HL-60 (cell line): Measurements from ENCODE around the gene ANKRD33.

ENCODE experiments used
- DNase-seq, 2 experiments: peaks; one replicate each; pipeline ENCODE4 v3.0.0-alpha.2; 2010 to 2020; ENCODE audit warnings: low read depth in 1 of 2, low spot score in 1 of 2
- H3K27ac ChIP-seq: fragments of 250-450 bp; sonication (Bioruptor Pico); replicated peaks from 2 replicates; pipeline ENCODE4 v1.5.1; 2020; ENCODE audit warnings: mild to moderate bottlenecking, moderate library complexity
- H3K27me3 ChIP-seq: fragments of 250-450 bp; sonication (Bioruptor Pico); 2 replicates; pipeline ENCODE4 v1.5.1; 2021; ENCODE audit warnings: mild to moderate bottlenecking, moderate library complexity; ENCODE audit not compliant: insufficient read depth, poor library complexity, severe bottlenecking
- H3K4me3 ChIP-seq: replicated peaks from 2 replicates; pipeline ENCODE4 v1.5.1; 2011; ENCODE audit warnings: mild to moderate bottlenecking, control low read depth, low read length; ENCODE audit not compliant: insufficient read depth
- GABPA ChIP-seq: IDR thresholded peaks from 2 replicates; pipeline ENCODE4 v1.6.1; 2012; ENCODE audit warnings: low read depth
- POLR2AphosphoS5 ChIP-seq: IDR thresholded peaks from 2 replicates; pipeline ENCODE4 v1.6.1; 2012; ENCODE audit warnings: low read depth
- SPI1 ChIP-seq: IDR thresholded peaks from 2 replicates; pipeline ENCODE4 v1.6.1; 2012; ENCODE audit warnings: low read depth, mild to moderate bottlenecking, borderline replicate concordance
- TF ChIP-seq, protein P1 (sequence below): IDR thresholded peaks from one replicate; pipeline ENCODE4 v1.5.1; 2011; ENCODE audit warnings: low read length, control low read depth, inconsistent platforms; ENCODE audit not compliant: insufficient read depth
- TF ChIP-seq, protein P2 (sequence below): IDR thresholded peaks from 2 replicates; pipeline ENCODE4 v1.6.1; 2012; ENCODE audit warnings: low read depth; ENCODE audit not compliant: insufficient replicate concordance

ANKRD33 gene

GRCh38 chr12:51921017-51921725, 33.3 kb downstream of the ANKRD33 start:
- no peak for DNase-seq
- no peak overlapping the region for H3K27ac ChIP-seq
- H3K4me3 ChIP-seq: no peak overlapping the region
- H3K27me3 ChIP-seq: no peaks in the 10 kb centered on the region
- TF ChIP-seq POLR2AphosphoS5 (no peak), GABPA (no peak), SPI1 (no peak)
- TF ChIP-seq, protein P1, sequence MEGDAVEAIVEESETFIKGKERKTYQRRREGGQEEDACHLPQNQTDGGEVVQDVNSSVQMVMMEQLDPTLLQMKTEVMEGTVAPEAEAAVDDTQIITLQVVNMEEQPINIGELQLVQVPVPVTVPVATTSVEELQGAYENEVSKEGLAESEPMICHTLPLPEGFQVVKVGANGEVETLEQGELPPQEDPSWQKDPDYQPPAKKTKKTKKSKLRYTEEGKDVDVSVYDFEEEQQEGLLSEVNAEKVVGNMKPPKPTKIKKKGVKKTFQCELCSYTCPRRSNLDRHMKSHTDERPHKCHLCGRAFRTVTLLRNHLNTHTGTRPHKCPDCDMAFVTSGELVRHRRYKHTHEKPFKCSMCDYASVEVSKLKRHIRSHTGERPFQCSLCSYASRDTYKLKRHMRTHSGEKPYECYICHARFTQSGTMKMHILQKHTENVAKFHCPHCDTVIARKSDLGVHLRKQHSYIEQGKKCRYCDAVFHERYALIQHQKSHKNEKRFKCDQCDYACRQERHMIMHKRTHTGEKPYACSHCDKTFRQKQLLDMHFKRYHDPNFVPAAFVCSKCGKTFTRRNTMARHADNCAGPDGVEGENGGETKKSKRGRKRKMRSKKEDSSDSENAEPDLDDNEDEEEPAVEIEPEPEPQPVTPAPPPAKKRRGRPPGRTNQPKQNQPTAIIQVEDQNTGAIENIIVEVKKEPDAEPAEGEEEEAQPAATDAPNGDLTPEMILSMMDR: no peak
- TF ChIP-seq, protein P2, sequence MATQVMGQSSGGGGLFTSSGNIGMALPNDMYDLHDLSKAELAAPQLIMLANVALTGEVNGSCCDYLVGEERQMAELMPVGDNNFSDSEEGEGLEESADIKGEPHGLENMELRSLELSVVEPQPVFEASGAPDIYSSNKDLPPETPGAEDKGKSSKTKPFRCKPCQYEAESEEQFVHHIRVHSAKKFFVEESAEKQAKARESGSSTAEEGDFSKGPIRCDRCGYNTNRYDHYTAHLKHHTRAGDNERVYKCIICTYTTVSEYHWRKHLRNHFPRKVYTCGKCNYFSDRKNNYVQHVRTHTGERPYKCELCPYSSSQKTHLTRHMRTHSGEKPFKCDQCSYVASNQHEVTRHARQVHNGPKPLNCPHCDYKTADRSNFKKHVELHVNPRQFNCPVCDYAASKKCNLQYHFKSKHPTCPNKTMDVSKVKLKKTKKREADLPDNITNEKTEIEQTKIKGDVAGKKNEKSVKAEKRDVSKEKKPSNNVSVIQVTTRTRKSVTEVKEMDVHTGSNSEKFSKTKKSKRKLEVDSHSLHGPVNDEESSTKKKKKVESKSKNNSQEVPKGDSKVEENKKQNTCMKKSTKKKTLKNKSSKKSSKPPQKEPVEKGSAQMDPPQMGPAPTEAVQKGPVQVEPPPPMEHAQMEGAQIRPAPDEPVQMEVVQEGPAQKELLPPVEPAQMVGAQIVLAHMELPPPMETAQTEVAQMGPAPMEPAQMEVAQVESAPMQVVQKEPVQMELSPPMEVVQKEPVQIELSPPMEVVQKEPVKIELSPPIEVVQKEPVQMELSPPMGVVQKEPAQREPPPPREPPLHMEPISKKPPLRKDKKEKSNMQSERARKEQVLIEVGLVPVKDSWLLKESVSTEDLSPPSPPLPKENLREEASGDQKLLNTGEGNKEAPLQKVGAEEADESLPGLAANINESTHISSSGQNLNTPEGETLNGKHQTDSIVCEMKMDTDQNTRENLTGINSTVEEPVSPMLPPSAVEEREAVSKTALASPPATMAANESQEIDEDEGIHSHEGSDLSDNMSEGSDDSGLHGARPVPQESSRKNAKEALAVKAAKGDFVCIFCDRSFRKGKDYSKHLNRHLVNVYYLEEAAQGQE: no peak

DNA sequence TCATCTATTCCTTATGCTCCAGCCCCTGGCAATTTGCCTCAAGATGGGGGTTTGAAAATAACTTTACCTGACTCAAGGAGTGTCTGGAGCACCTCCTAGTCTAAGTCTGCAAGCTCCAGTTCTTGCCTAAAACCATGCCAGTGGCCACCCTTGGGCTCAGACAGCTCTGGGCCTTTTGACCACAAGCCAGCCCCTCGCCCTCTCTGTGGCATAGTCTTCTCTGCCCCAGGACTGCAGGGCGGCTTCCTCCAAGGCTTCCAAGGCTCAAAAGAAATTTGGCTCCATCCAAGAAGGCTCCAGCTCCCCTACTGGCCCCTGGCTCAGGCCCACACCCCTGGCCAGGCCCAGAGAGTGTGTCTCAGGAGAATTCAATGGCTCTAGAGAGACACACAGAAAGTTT, 34.2 kb downstream of the ANKRD33 start:
- H3K27me3 ChIP-seq: no peaks in the 10 kb centered on the region
- TF ChIP-seq, protein P2: no peak
- TF ChIP-seq SPI1: no peak
- no peak for TF ChIP-seq GABPA
- TF ChIP-seq, protein P1: no peak
- TF ChIP-seq POLR2AphosphoS5: no peak
- no peak overlapping the region for H3K4me3 ChIP-seq
- H3K27ac ChIP-seq: no peak overlapping the region
- DNase-seq: no peak

DNA sequence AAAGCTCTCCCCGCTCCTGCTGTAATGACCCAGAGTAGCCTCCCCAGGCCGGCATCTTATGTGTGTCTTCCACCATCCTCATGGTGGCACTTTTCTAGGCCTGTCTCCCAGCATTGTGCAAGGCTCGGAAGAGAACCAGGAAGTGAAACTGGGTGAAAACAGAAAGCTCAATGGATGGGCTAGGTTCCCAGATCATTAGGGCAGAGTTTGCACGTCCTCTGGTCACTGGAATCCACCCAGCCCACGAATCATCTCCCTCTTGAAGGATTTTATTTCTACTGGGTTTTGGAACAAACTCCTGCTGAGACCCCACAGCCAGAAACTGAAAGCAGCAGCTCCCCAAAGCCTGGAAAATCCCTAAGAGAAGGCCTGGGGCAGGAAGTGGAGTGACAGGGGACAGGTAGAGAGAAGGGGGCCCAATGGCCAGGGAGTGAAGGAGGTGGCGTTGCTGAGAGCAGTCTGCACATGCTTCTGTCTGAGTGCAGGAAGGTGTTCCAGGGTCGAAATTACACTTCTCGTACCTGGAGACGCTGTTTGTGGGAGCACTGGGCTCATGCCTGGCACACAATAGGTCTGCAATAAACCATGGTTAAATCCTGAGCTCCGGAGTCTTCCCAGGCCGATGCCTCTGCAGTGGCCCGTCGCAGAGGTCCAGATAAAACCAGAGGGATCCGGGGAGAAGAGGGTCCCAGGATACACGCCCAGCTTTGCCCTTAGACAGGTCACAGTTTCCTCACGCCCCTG, 35.0 kb downstream of the ANKRD33 start:
- H3K27ac ChIP-seq: no peak overlapping the region
- DNase-seq: peak; percentile 3 to 68
- no peak overlapping the region for H3K4me3 ChIP-seq
- TF ChIP-seq POLR2AphosphoS5 (no peak), GABPA (no peak), SPI1 (no peak)
- TF ChIP-seq, protein P1: peak; percentile 0
- H3K27me3 ChIP-seq: no peaks in the 10 kb centered on the region
